Cortex of kidney (tissue), 1 donor: ENCODE measurements around the gene CALML6.

Experiments
- DNase-seq: peaks from one replicate; lab custom pipeline; 2025; lab: John Stamatoyannopoulos, UW

Gene CALML6

DNA sequence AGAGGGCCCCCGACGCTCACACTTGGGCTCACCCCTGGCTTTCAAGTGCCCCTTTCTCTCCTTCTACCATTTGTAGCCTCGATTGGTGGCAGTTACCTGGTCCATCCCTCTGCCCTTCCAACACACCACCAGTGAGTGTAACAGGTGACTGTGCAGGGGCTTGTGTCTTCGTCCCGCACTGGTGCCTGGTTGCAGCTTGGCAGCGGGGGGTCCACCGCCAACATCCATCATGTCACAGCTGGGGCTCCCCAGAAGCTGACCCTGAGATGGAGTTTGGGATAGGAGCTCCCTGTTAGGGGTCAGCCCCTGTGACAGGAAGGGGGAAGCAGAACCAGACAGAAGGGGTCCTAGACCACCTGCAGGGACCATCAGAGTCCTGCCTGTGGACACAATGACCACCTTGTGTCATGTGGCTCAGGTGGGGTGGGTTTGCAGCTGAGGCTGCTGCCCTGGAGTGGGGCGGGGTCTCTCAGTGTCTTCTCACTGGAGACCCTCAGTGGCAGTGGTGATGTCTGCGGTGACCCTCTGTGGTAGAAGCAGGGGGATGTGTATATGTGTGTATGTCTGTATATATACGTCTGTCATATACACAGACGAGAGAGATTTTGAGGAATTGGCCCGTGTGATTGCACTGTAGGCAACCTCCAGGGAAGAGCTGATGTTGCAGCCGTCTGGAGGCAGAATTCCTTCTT, 3.6 kb upstream of the CALML6 start:
- no peak for DNase-seq

DNA sequence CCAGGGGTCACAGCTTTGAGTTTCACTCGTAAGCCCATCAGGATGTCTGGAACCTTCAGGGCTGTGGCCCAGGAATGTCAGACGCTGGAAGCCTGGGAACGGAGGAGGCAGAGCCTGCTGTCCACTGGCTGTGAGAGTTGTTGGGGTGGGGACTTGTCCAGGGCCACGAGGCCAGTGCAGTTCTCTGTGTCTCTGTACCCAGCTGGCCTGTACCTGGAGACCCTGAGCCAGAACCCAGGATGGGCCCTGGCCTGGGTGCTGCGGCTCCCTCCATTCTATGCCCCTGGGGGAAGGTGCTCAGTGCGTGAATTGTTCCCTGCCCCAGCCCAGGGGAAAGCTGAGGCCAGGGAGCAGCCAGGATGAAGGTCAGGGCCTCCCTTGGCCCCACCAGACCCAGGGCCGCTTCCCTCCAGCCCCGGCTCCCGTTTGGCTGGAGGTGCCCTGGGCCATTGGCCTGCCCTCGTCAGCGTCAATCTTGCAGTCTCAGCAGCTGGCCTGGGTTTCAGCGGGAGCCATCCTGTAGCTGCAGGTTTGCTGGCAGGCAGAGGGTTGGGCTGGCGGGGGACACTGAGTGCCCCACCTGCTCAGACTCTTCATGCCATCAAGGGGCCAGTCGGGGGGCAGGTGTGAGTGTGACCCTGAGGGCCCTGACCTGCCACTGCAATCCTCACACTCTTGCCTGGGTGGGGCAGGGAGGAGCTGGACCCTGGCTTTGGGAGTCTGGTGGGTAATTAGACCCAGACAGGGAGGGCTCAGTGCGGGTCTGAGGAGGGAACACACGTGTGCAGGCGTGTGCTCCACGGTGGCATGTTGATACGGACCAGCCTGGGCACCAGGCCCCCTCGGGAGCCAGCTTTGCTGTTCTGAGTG, 724 bp upstream of the CALML6 start:
- DNase-seq, result no peak

DNA sequence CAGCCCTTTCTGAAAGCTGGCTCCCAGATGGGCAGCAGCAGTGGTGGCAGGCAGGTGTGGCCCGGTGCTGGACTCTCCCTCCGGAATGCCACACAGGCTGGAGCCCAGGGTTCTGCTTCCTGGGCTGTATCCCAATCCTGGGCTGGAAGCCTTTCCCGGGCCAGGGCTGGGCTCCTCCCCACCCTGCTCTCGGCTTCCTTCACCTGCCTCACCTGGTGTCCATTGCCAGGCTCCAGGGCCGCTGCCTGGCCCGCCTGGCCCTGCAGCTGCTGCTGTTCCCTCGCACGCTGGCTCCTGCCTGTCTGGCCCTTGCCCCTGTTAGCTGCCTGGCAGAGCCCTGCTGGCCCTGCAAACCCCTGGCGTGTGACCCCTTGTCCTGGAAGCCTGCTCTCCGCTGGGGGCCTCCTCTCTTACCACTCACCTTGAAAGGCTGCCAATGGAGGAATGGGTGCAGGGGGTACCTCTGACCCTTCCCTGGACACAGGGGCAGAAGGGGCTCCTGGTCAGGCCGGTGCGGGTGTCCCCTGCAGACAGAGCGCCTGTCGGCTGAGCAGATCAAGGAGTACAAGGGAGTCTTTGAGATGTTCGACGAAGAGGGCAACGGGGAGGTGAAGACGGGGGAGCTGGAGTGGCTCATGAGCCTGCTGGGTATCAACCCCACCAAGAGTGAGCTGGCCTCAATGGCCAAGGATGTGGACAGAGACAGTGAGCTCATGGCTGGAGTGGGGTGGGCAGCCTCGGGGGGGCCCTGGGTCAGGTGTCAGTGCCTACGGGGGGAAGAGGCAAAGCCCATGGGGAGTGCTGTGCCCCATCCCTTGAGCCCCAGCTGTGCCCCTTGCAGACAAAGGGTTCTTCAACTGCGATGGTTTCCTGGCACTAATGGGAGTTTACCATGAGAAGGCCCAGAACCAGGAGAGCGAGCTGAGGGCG, 1.1 kb downstream of the CALML6 start:
- DNase-seq, result no peak

DNA sequence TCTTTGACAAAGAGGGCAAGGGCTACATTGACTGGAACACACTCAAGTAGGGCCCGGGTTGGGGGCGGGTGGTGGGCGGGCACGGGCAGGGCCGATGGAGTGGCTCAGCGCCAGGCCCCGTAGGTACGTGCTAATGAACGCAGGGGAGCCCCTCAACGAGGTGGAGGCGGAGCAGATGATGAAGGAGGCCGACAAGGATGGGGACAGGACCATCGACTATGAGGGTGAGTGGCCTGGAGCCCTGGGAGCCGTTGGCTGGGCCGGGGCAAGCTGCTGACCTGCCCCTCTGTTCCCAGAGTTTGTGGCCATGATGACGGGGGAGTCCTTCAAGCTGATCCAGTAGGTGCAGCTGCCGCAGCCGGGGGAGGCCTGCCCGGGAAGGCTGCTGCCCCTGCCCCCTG, 1.8 kb downstream of the CALML6 start:
- DNase-seq, result no peak

DNA sequence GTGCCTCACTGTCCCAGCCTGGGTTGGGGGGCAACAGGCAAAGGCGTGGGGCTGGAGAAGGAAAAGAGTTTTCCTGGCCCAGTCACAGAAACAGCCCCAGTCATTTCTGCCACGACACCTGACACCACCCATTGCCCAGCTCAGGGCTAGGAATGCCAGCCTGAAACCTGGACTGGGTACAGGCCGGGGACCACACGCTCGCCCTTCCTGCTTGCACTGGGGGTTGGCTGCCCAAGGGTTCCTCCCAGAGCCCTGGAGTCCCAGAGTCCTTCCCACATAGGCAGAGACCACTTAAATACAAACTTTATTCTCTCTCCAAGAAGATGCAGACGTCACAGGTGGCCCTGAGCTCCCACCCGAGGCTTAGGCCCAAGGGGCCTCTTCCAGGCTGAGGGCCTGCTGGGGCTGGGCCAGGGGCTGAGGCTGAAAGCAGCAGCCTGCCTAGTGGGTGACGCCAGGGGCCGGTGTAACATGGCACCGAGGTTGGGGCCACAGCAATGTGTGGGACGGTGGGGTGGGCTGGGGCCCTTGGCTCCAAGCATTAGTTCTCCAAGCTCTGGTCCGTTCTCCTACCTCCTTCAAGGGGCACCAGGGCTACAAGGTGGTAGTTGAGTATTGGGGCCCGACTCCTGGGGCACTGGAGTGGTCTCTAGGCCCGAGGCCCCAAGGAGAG, 2.4 kb downstream of the CALML6 start:
- DNase-seq, result no peak

DNA sequence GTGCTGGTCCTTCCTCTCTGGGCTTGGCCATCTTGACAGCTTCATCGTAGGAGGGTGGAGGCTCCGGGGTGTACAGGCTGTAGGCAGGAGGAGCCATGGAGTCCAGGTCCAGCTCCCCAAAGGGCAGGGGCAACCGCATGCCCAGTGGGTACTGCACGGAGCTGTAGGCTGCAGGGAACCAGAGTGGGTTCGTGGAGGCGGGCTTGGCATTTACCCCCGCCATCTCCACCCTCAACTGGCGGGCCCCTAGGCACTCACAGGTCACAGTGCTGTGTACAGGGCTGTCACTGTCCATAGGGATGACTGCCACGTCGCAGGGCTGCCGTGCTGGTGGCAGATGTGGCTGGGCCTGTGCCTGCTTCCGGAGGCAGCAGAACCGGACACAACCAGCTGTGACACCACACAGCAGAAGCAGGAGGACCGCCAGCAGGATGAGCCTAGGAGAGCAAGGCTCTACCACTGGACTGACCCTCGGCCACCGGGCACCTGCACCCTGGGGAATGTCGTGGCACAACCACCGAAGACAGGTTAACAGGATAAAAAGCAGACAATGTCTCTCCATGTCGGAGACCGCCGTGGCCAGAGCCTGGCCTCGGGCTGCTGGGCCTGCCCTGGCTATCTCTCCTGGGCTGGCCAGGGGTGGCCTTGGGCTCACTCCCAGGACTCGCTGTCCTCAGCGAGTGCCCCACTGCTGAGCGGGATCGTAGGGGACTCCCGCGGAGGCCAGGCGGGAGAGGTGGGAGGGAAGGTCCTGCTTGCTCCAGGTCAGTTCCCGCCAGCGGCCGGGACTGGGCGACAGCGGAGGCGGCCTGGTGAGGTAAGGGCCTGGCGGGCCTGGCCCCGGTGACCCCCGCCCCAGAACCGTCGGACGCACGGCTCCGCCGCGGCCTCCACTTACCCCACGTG, 3.2 kb downstream of the CALML6 start:
- no peak for DNase-seq

DNA sequence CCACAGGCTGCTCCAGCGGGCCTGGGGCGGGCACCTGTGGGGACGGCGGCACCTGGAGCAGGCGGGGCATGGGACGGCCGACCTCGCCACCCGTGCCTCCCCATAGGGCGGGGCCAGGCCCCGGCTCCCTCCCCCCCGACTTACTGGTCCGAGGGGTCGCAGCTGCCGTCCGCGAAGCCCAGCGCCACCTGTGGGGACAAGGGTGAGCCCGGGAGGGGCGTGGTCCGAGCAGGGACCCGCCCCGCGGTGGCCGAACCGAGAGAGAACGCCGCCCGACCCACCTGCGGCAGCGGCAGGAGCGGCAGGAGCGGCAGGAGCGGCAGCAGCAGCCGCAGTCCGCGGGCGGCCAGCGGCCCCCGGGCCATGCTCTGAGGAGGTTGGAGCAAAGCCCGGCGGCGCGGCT, 3.8 kb downstream of the CALML6 start, which contains the start of gene TMEM52:
Gene TMEM52, minus strand, starts transcription at position 379 of the 403 bp plus-strand sequence. Its CDS starts 14 bp downstream, at position 365.
- DNase-seq, result no peak

DNA sequence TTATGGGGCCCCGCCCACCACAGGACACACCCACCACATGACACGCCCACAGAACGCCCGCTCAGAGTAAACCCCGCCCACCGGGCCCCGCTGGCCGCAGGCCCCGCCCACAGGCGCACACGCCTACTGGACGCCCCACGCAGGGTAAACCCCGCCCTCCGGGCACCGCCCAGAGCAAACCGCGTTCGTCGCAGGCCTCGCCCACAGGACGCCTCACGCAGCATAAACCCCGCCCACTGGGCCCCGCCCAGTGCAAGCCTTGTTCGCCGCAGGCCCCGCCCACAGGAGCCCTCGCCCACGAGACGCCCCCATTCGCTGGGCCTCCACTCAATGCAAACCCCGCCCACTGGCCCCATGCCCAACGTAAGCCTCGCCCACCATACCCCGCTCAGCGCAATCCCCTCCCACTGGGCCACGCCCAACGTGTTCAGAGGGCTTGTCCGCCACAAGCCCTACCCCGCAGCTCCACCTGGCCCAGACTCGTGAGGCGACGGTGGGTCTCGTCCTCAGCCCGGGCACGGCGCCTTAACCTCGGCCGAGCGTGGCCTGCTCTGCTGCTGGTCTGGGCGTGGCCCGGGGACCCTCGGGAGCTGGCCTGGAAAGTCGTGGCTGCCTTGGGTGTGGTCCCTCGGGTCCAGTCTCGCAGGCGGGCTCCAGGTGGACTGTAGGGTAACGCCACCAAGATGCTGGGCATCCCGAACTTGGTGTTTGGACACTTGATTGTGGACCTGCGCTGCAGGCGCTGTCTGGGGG, 4.4 kb downstream of the CALML6 start:
- peak; percentile 57 for DNase-seq

DNA sequence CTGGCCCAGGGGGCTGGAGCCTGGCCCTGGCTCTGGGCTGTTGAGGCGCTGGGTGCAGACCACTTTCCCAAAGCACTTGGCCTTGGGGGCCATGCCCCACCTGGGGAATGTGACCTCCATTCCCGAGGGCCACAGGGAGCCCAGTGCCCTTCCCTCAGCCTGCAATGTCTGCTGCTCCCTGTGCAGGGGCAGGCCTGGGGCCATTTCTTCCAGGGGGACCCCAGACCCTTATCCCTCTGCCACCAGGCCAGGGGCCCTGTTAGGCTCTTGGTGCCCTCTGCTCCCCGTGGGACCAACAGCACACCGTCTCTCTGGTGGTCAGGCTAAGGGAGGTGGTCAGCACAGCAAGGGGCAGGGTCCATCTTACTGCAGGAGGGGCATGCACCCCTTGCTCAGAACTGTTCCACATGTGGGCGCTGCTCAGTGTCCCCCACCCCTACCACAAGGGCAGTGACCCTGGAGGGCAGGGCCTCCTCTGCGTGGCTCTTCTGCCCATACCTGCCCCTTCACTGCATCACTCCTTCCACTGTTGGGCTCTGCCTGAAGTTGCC, 5.1 kb downstream of the CALML6 start:
- no peak for DNase-seq

DNA sequence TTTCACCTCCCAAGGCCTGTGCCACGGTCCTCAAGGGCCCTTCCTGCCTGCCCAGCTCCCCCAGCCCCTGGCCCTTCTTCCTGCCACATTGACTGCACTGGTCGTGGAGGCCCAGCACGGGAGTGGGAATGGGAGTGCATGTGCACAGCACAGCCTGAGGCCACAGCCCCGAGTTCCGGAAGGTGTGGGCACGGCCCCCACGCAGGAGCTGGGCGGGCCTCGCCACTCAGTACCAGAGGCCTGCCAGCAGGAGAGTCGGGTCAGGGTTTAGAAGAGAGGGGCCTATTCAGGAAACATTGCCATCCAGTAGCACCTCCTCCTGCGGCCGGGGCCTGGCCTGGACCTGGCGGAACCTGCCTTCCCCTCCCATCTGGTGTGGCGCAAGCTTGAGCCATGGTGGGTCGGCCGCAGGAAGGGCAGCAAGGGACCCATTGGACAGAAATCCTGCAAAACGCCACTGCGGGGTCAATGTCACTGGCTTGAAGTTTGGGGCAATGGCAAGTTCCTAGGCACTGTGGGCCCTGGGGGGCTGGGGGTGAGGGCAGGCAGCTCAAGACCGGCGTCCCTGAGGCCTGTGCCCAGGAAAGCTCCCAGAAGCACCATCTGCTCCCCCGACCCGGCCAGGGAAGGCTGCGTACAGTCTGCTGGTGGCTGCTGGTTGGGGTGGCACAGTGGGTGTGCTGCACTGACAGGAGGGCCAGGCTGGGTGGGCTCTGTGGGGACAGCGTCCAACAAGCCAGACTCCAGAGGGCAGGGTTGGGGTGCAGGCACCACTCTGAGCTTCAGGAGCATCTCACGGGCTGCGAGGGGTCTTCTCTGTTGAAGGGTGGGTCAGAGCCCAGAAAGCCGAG, 5.8 kb downstream of the CALML6 start:
- DNase-seq, result no peak

DNA sequence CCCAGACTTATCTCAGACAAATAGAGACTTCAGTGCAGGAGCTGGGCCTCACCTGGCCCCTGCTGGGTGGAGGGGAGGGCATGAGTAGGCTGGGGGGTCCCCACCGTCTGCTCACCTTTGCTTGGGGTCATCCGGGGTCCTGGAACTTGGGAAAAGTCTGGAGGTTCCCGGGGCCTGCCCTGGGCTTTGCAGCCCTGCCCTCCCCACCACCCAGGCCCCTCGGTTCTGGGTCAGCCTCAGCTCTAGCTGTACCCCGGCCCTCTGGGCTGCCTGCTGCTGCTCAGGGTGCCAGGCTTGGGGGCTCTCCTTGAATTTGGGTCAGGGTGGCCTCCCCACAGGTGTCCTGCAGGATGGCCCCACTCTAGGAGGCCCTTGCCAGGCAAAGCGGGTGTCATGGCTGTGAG, 6.4 kb downstream of the CALML6 start:
- no peak for DNase-seq

DNA sequence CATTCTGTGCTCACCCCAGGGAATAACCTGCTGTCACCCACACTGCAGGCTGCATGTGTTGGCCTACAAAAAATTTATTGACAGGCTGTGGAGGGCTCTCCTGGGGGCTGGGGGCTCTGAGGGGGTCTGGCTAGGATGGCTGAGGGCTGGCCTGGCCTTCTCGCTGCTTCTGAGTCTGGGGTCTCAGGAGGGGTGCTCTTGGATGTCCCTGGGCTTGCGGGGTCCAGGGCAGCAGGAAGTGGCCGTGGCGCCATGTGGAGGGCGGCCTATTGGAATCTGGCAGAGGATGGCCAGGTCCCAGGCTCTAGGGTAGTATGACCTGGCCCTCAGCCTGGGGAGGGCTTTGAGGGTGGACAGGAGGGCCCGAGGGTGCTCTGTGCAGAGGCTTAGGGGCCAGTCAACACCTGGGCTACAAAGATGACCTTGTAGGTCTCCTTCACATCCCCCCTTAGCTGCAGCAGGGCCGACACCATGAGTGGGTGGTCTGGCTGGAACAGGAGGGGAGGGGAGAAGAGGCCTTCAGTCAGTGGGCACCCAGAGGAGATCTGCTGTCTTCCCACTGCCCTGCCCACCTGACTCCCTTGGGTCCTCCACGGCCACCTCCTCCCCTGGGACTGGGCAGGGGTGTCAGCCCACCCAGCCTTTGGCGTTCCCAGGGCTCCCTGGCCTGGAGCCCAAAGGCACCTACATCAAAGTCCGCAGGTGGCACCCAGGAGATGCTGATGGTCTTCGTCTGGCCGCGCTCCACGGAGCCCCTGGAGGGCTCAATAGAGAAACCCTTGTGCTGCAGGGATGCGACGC, 7.0 kb downstream of the CALML6 start:
- DNase-seq, result no peak

DNA sequence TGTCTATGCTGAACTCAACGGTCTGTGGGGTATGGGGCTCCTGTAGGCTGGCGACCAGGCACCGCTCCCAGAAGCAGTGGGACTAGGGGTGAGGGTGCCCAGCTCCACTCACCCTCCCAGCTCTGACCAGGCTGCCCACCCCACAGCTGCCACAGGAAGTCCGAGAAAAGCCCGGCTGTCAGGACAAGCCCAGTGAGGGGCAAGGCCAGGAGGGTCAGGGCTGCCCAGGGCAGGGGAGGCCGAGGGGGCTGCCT, 7.6 kb downstream of the CALML6 start:
- no peak for DNase-seq

DNA sequence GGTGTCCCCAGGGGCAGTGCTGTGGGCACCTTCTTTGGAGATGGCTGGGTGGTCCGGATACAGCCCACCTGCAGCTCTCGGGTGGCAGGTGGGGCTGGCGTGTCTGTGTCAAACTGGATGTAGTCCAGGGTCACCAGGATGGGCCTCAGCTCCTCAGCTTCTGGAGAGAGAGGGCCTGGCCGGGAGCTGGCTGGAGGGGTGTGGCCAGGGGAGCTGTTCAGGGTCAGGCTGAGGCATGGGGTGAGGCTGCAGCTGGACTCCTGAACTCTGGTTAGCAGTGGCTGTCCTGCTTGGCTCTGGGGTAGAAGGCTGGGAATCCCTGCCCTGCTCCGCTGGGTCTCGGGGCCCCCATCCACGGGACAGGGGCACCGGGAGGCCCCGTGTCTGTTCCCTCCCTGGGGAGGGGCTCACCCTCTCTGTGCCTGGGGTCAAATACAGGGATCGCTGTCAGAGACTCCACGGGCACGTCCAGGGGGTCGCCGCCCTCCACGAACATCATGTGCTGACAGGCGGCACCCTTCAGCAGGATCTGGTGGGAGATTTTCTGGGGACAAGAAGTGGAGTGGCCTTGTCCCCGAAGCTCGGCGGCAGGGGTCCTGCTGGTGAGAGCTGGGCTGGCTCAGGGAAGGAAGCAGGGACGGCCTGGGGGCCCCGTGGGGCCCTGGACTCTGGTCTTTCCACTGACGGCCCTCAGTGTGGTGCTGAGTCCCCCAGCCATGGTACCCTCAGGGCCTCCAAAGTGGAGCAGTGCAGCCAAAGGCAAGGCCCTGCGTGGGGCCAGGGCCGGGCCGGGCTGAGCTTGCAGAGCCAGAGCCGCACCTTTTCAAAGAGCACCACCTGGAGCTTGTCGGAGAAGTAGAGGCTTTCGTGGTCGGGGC, 8.1 kb downstream of the CALML6 start:
- DNase-seq, result no peak

DNA sequence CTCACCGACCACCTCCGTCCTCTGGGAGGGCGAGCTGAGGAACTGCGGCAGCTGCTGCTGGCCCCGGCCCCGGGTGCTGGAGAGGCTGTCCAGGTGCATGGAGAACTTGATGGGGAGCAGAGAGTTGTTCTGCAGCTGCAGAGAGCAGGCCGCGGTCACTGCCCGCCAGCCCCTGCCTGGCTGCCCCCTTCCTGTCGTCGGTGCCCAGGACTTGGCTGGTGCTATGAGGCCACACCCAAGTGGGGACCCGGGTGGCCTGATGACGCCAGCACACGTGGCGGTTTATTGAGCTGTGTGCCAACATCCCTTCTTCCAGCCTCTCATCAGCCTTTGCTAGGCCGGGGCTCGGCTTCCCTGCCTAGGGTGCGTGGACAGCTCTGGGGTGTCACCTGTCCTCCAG, 9.3 kb downstream of the CALML6 start:
- no peak for DNase-seq

DNA sequence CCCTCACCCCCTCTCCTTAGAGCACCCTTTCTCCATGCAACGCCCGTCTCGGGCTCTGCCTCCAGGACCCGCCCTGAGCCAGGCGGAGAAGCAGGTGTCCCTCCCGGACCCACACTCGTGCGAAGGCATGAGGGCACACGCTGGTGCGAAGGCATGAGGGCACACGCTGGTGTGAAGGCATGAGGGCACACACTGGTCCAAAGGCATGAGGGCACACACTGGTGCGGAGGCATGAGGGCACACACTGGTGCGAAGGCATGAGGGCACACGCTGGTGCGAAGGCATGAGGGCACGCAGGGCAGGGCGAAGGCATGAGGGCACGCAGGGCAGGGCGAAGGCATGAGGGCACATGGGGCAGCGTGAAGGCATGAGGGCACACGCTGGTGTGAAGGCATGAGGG, 9.8 kb downstream of the CALML6 start:
- DNase-seq, result no peak
